Neural cell (in vitro differentiated cells): Measurements from ENCODE around the gene ZNF438. TPM values are rescaled to one million over a fixed set of nuclear protein-coding genes. Genes with fewer than 3 reads are reported as not detected.

Experiments used
- H2AFZ ChIP-seq: fragments of 200-600, 300-800 bp; sonication (generic), shearing (Covaris generic); 2 replicates; pipeline ENCODE4 v1.6.0; 2014; ENCODE audit warnings: low read depth, mild to moderate bottlenecking, antibody characterized with exemption, low read length, moderate library complexity
- H3F3A ChIP-seq: fragments of 200-600 bp; shearing (Covaris generic); 2 replicates; pipeline ENCODE4 v1.6.1; 2016; ENCODE audit warnings: mild to moderate bottlenecking, moderate library complexity, mixed read lengths, antibody characterized with exemption, low read length; ENCODE audit not compliant: insufficient read depth, poor library complexity, severe bottlenecking
- H3K27ac ChIP-seq: fragments of 200-600, 300-800 bp; sonication (generic), shearing (Covaris generic); 2 replicates; pipeline ENCODE4 v1.5.1; 2014; ENCODE audit warnings: mild to moderate bottlenecking, low read length, moderate library complexity
- H3K27me3 ChIP-seq: fragments of 300-800, 200-600 bp; sonication (generic), shearing (Covaris generic); 2 replicates; pipeline ENCODE4 v1.6.0; 2014; ENCODE audit warnings: mild to moderate bottlenecking, low read depth, low read length, moderate library complexity; ENCODE audit not compliant: insufficient read depth
- H3K36me3 ChIP-seq: fragments of 300-800, 200-600 bp; sonication (generic), shearing (Covaris generic); 2 replicates; pipeline ENCODE4 v1.5.1; 2014; ENCODE audit warnings: mild to moderate bottlenecking, antibody characterized with exemption, low read length, moderate library complexity; ENCODE audit not compliant: insufficient read depth
- H3K4me2 ChIP-seq: fragments of 300-800, 200-600 bp; sonication (generic), shearing (Covaris generic); 2 replicates; pipeline ENCODE4 v1.6.0; 2014; ENCODE audit warnings: mild to moderate bottlenecking, low read length
- H3K4me3 ChIP-seq: fragments of 300-800, 200-600 bp; sonication (generic), shearing (Covaris generic); 2 replicates; pipeline ENCODE4 v1.5.1; 2014; ENCODE audit warnings: mild to moderate bottlenecking, low read length, moderate library complexity
- H3K79me2 ChIP-seq: fragments of 200-600 bp; shearing (Covaris generic); replicated peaks from 2 replicates; pipeline ENCODE4 v1.6.0; 2014; ENCODE audit warnings: mild to moderate bottlenecking, low read length, moderate library complexity; ENCODE audit not compliant: insufficient read depth
- H3K9ac ChIP-seq: fragments of 300-800, 200-600 bp; sonication (generic), shearing (Covaris generic); 2 replicates; pipeline ENCODE4 v1.6.1; 2016; ENCODE audit warnings: mild to moderate bottlenecking, low read length, mixed read lengths
- H3K9me2 ChIP-seq: fragments of 200-600 bp; shearing (Covaris generic); 2 replicates; pipeline ENCODE4 v1.6.1; 2016; ENCODE audit warnings: mild to moderate bottlenecking, low read length, mixed read lengths; ENCODE audit not compliant: insufficient read depth
- H3K9me3 ChIP-seq: fragments of 200-600, 300-800 bp; sonication (generic), shearing (Covaris generic); 2 replicates; pipeline ENCODE4 v1.6.1; 2016; ENCODE audit warnings: mild to moderate bottlenecking, mixed run types, low read length, moderate library complexity, mixed read lengths
- H4K20me1 ChIP-seq: fragments of 200-600 bp; shearing (Covaris generic); 2 replicates; pipeline ENCODE4 v1.6.1; 2016; ENCODE audit warnings: mild to moderate bottlenecking, mixed run types; ENCODE audit not compliant: insufficient read depth
- EP300 ChIP-seq: fragments of 450-650 bp; conservative IDR thresholded peaks from 2 replicates; pipeline ENCODE4 v1.6.1; 2014; ENCODE audit warnings: antibody characterized with exemption, mild to moderate bottlenecking, moderate library complexity; ENCODE audit not compliant: poor library complexity, severe bottlenecking
- EZH2 ChIP-seq: fragments of 200-600, 300-800 bp; shearing (Covaris generic), sonication (generic); IDR thresholded peaks from 2 replicates; pipeline ENCODE4 v1.6.1; 2014; ENCODE audit warnings: antibody characterized with exemption, low read length, borderline replicate concordance, mild to moderate bottlenecking; ENCODE audit not compliant: insufficient read depth, poor library complexity, severe bottlenecking
- MXI1 ChIP-seq: fragments of 450-650 bp; conservative IDR thresholded peaks from 2 replicates; pipeline ENCODE4 v1.6.1; 2014; ENCODE audit warnings: antibody characterized with exemption, mild to moderate bottlenecking; ENCODE audit not compliant: poor library complexity, severe bottlenecking
- POLR2AphosphoS5 ChIP-seq: IDR thresholded peaks from 2 replicates; pipeline ENCODE4 v1.6.1; 2012
- RAD21 ChIP-seq: fragments of 450-650 bp; conservative IDR thresholded peaks from 2 replicates; pipeline ENCODE4 v1.6.1; 2014; ENCODE audit warnings: antibody characterized with exemption, mild to moderate bottlenecking, moderate library complexity
- REST ChIP-seq: IDR thresholded peaks from 2 replicates; pipeline ENCODE4 v1.6.1; 2012; ENCODE audit warnings: borderline replicate concordance
- SMC3 ChIP-seq: fragments of 450-650 bp; conservative IDR thresholded peaks from 2 replicates; pipeline ENCODE4 v1.6.1; 2014; ENCODE audit warnings: antibody characterized with exemption, mild to moderate bottlenecking, moderate library complexity; ENCODE audit not compliant: poor library complexity
- TAF1 ChIP-seq: IDR thresholded peaks from 2 replicates; pipeline ENCODE4 v1.6.1; 2012; ENCODE audit warnings: low read depth
- polyA plus RNA-seq: library from polyadenylated mRNA; depleted of rRNA; stranded (reverse); fragments of >200 nt; gene quantifications from 2 replicates; pipeline ENCODE4 v1.2.3, GENCODE V29; 2014
- TF ChIP-seq, protein P1 (sequence below): fragments of 450-650 bp; IDR thresholded peaks from 2 replicates; pipeline ENCODE4 v1.5.1; 2014; ENCODE audit warnings: antibody characterized with exemption, mild to moderate bottlenecking, moderate library complexity; ENCODE audit not compliant: poor library complexity, severe bottlenecking

Gene ZNF438
- polyA plus RNA-seq, 1 donor from 2014 or later = 0.78 TPM

DNA sequence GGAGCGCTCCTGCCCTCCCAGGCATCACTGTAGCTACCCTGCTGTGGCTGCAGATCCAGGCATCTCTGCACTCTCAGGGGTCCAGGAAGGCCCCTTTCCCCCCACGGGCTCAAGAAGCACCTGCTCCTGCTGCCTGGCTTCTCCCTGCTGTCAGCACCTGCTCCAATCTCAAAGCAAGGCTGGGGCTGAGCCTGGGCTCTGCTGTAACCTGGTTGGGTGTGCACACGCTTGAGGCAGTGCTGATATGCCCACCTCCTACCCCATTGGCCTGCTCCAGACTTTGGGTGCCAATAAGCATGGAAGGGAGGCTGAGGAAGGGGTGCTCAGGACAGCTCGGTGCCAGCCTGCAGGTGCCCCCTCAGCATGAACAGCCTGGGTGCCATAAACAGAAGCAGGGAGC lies 185.0 kb downstream of the ZNF438 start:
- no peak overlapping the region for H3K27ac ChIP-seq
- TF ChIP-seq POLR2AphosphoS5 = no peak
- no peak for TF ChIP-seq TAF1
- no peak for TF ChIP-seq EP300
- no peak for TF ChIP-seq SMC3
- no peak for TF ChIP-seq REST
- TF ChIP-seq, protein P1, sequence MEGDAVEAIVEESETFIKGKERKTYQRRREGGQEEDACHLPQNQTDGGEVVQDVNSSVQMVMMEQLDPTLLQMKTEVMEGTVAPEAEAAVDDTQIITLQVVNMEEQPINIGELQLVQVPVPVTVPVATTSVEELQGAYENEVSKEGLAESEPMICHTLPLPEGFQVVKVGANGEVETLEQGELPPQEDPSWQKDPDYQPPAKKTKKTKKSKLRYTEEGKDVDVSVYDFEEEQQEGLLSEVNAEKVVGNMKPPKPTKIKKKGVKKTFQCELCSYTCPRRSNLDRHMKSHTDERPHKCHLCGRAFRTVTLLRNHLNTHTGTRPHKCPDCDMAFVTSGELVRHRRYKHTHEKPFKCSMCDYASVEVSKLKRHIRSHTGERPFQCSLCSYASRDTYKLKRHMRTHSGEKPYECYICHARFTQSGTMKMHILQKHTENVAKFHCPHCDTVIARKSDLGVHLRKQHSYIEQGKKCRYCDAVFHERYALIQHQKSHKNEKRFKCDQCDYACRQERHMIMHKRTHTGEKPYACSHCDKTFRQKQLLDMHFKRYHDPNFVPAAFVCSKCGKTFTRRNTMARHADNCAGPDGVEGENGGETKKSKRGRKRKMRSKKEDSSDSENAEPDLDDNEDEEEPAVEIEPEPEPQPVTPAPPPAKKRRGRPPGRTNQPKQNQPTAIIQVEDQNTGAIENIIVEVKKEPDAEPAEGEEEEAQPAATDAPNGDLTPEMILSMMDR = no peak
- no peak for TF ChIP-seq EZH2
- no peak for TF ChIP-seq MXI1
- no peak for TF ChIP-seq RAD21
- H3K9me3 ChIP-seq = no peaks in the 10 kb centered on the region
- no peaks in the 10 kb centered on the region for H3K27me3 ChIP-seq
- H4K20me1 ChIP-seq = no peaks in the 10 kb centered on the region
- H3K36me3 ChIP-seq = no peaks in the 10 kb centered on the region
- no peak overlapping the region for H3K4me3 ChIP-seq
- H3K9ac ChIP-seq = no peak overlapping the region
- H3F3A ChIP-seq = no peaks in the 10 kb centered on the region
- H3K9me2 ChIP-seq = no peaks in the 10 kb centered on the region
- no peak overlapping the region for H3K4me2 ChIP-seq
- no peak overlapping the region for H2AFZ ChIP-seq
- no peaks in the 10 kb centered on the region for H3K79me2 ChIP-seq

DNA sequence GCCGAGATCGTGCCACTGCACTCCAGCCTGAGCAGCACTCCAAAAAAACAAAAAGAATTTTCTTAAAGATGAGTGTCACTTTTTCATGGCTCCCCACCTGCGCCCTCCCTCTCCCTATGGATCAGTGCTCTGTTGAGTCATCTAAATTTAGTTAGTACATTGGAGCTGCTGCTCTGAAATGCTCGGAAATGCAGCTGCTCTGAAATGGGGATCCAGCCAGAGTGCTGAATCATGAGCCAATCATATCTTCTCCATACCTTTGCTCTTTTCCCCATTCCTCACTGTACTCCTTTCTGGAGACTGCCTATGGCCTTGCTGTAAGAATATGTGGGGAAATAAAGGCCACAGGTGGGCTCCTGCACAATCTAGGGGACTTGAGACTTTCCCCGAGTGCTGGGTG lies 188.8 kb downstream of the ZNF438 start:
- Histone ChIP-seq H3K9ac (no peak overlapping the region), H3K4me3 (no peak overlapping the region), H2AFZ (no peak overlapping the region), H3K9me2 (no peaks in the 10 kb centered on the region), H3F3A (no peaks in the 10 kb centered on the region), H3K79me2 (no peaks in the 10 kb centered on the region), H4K20me1 (no peaks in the 10 kb centered on the region), H3K9me3 (no peaks in the 10 kb centered on the region), H3K4me2 (no peak overlapping the region), H3K27me3 (no peaks in the 10 kb centered on the region), H3K27ac (no peak overlapping the region), H3K36me3 (no peaks in the 10 kb centered on the region)
- TF ChIP-seq REST (no peak), MXI1 (no peak), POLR2AphosphoS5 (no peak), EP300 (no peak), TAF1 (no peak), EZH2 (no peak), RAD21 (no peak), SMC3 (no peak)
- TF ChIP-seq, protein P1 = no peak
